NCI-H748 (cell line): ENCODE data around the gene RAPGEF1.
"Not testable (repeated sequence)": the region's sequence is repeated elsewhere in the genome, so short reads cannot be mapped to it uniquely, and the experiment has no call there.

Source experiments
- DNase-seq: peaks from one replicate; lab custom pipeline; 2025; ENCODE audit not compliant: unreplicated experiment; lab: John Stamatoyannopoulos, UW

RAPGEF1 gene

GRCh38 chr9:131575946-131576853 is 163.7 kb downstream of the RAPGEF1 start:
- DNase-seq, result no peak

GRCh38 chr9:131574730-131575640 is 164.9 kb downstream of the RAPGEF1 start:
- DNase-seq, result no peak

GRCh38 chr9:131567910-131568309 is 172.0 kb downstream of the RAPGEF1 start:
- no peak for DNase-seq

DNA sequence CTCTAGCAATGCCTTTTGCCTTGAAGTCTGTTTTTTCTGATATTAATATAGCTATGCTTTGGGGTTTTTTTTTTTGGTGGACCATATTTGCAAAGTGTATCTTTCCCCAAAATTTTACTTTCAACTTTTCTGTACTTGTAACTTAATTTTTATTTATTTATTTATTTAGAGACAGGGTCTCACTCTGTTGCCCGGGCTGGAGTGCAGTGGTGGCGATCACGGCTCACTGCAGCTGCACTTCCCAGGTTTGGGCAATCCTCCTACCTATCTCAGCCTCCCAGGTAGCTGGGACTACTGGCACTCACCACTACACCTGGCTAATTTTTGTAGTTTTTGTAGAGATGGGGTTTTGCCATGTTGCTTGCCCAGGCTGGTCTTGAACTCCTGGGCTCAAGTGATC is 173.7 kb downstream of the RAPGEF1 start:
- DNase-seq, result no peak

- DNase-seq, result no peak
These were observed 174.5 kb downstream of the RAPGEF1 start for GRCh38 chr9:131565369-131565768.

DNA sequence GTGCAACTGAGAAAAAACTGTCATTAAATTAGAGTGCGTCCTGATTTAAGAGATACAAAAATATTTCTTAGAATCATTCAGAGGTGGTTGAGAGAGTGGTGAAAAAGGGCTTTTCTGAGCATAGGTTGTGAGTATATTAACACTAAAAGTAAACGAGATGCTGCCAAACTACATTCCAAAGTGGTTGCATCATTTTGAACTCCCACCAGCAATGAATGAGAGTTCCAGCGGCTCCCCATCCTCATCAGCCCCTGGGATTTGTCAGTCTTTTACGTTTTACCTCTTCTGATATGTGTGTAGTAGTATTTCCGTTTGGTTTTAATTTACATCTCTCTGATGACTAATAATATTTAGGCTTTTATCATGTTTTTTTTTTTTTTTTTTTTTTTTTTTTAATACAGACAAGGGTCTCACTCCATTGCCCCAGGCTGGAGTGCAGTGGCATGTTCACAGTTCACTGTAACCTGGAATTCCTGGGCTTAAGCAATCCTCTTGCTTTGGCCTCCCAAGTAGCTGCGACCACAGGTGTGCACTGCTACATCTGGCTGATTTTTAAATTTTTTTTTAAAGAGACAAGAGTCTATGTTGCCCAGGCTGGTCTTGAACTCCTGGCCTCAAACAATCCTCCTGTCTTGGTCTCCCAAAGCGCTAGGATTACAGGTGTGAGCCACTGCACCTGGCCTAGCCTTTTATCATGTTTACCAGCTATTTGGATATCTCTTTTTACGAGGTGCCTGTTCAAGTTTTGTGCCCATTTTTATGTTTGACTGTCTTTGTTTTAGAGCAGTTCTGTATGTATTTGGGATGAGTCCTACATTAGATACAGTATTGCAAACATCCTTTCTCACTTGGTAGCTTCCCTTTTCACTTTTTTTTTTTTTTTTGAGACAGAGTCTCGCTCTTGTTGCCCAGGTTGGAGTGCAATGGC is 177.6 kb downstream of the RAPGEF1 start:
- DNase-seq, result peak; percentile 10

- no peak for DNase-seq
These were observed 180.4 kb downstream of the RAPGEF1 start for GRCh38 chr9:131559421-131560000.

DNA sequence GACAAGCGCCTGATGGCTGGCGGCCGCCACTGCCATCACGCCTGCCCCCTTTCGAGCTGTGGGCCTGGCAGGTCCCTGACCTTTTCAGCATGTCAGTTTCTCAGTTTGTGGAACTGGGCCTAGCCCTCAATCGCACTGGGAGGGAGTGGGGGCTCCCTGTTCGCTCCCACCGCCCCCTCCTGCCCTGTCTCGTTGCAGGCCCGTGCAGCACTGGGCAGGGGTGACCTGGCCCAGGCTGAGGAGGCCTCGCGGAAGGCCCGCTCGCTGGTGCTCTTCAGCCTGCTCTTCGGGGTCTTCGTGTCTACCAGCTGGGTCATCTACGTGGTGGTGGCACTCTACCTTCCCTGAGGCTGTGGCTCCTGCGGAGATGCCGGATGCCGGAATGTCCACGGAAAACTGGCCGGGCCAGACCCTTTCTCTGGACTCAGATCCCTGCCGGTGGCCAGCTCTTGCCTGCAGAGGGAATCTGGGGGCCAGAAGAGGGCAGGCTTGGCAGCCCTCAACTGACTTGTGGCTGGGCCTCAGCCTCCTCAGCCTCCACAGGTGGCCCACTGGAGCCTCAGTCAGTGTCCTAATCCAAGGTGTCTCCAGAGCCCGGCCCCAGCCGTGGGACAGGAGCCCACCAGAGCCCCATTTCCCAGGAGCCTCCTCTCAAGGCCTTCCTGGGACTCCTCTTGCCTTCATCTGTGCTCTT is 181.9 kb downstream of the RAPGEF1 start:
- DNase-seq, result no peak

GRCh38 chr9:131555841-131556673 is 183.8 kb downstream of the RAPGEF1 start:
- no peak for DNase-seq

GRCh38 chr9:131554843-131555351 is 185.0 kb downstream of the RAPGEF1 start:
- DNase-seq, result no peak

DNA sequence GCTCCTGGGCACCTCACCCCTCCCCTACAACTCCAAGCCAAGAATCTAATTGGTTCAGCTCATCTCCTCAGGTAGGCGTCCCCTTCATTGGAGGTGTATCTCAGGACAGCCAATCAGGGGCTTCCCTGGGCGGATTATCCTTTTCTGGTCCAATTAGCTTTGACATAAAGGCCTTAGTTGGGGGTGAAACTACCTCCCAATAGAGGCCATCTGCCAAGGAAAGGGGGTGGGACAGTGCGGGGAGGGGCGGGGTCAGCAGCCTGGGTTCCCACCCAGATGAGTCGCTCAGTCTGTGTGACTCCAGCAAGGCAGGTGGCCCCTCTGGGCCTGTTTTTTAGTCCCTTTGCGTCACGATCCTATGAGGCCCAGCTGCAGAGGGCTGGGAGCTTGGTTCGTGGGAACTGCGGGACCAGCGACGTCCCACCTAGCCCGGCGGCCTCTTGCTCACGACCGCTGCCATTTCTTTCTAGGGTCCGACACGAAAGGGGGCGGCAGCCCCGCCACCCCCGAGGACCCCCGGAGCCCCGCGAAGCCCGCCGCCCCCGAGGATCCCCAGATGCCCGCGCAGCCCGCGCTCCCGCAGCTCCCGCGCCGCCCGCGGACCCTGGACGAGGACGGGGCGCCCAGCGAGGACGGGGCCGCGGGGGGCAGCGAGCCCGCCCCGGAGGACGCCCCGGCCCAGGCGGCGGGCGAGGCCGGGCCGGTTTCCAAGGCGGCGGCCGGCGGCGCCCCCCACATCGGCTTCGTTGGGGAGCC is 185.6 kb downstream of the RAPGEF1 start:
- DNase-seq, result no peak

DNA sequence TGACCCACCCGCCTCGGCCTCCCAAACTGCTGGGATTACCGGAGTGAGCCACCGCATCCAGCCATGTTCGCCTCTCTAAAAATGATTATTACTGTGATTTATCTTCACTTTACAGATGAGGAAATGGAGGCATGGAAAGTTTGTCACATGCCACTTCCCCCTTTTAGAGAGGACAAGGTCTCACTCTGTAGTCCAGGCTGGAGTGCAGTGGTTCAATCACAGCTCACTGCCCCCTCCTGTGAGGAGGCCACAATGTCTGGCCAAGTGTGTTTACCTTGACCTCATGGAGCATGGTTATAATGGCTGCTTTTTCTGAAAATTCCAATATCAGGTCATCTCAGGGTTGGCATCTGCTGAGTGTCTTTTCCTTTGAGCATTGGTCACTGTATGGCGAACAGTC is 187.8 kb downstream of the RAPGEF1 start:
- no peak for DNase-seq

GRCh38 chr9:131550465-131550864 is 189.4 kb downstream of the RAPGEF1 start:
- DNase-seq, result not testable (repeated sequence)

DNA sequence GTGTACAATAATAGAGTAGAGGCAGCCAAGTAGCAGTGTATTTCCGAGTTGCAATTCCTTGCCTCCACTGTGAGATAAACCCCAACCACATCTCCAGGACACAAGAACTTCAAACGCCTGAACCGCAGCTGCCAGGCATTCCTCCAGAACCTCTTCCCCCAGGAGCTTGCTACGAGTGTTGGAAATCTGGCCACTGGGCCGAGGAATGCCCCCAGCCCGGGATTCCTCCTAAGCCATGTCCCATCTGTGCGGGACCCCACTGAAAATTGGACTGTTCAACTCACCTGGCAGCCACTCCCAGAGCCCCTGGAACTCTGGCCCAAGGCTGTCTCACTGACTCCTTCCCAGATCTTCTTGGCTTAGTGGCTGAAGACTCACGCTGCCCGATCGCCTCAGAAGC is 190.7 kb downstream of the RAPGEF1 start:
- DNase-seq, result not testable (repeated sequence)

DNA sequence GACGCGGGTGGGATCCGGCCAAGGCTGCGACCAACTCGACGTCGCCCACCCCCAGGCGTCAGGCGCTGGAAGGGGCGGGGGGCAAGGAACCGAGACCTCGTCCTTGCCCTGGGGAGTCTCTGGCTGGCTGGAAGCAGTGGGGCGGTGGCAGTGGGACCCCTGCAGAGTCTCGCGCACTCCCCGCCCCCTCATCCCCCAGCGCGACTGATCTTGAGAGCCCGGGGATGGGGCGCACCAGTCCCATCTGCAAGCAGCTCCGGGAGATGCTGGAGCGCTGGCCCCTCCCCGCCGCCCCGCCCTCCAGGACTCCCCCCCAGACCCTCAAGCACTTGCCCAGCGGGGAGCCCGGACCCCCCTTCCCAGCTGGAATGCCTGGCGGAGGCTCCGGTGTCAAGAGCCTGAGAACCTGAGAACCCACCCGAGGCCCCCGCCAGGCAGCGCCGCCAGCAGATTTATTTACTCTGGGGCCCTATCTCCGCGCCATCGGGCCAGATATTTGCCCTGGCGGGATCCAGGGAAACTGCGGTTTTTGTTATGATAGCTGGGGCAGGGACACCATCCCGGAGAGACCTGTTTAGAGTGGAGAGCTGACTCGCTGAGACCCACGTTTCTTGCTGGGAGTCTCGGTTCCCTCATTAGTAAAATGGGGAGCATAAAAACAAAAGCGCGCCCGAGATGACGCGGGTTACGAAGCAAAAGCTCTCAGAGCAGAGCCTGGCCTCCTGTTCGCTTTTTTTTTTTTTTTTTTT is 193.4 kb downstream of the RAPGEF1 start:
- DNase-seq, result peak; percentile 57

- DNase-seq, result peak; percentile 22
These were observed 194.0 kb downstream of the RAPGEF1 start for GRCh38 chr9:131545786-131546335.
